NB4 (cell line): ENCODE data around the gene NRG3.

Source experiments
- CTCF ChIP-seq: IDR thresholded peaks from one replicate; pipeline ENCODE4 v1.5.1; 2012; ENCODE audit warnings: low read depth, low read length
- POLR2A ChIP-seq: IDR thresholded peaks from 2 replicates; pipeline ENCODE4 v1.6.1; 2011; ENCODE audit warnings: mild to moderate bottlenecking; ENCODE audit not compliant: insufficient read length; ENCODE audit errors: extremely low read depth

- TF ChIP-seq POLR2A (no peak), CTCF (no peak)
Measured at GRCh38 chr10:81984428-81984827, 109.4 kb downstream of the NRG3 start.
